Head of caudate nucleus (tissue), 42 donors: ENCODE results near the gene DGKB.
A peak's percentile ranks its signal among the peaks of the same experiment; 100 is the strongest.

Source experiments
- DNase-seq, 42 donors: peaks; one replicate each; pipeline versions ENCODE4 v3.0.0 to v3.0.0-alpha.2; 2020 to 2021; ENCODE audit warnings: mixed read lengths in 7 of 42
- intact Hi-C: fragments of 100-400 bp; cut with DNase I; formaldehyde crosslinking; loops from one replicate; pipeline ENCODE4 v1.15.0; 2022

DGKB gene

DNA sequence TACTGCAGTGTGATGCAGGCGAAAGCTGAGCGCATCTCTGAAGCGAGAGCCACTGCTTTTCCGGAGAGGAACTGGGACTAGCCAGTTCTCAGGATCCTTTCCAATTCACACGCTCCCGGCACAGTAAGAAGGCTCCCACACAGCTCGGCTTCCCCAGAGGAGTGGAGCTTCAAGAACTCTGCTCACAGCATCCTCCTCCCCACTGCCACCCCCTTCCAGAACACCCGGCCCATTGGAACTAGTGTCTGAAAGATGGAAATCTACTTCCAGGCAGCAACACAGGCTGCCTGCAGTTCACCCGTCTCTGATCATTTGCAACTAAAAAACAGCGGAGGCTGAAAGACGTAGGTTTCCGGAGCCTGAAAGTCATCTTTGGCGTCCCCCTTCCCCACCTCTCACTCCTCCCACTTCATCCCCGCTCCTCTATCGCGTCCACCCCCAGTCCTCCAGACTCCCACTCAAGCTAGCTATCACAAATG lies at the start of gene DGKB:
Gene DGKB, minus strand, starts transcription at position 163 of the 479 bp plus-strand sequence.
- DNase-seq, result peak; percentile 41 to 93 (median 77)
- intact Hi-C loops, result no loop called here

DNA sequence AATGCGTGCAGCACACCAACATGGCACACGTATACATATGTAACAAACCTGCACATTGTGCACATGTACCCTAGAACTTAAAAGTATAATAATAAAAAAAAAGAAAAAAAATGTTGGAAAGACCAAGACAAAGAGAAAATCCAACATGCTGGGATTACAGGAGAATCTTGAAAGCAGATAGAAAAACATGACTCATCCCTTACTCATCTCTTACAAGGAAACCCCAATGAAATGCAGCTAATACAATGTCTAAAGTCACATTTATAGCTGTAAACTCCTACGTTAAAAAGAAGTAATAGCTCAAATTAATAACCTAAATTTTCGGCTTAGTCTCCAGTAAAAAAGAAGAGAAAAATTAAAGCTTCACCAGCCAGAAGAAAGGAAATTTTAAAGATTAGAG lies 47.5 kb upstream of the DGKB start:
- DNase-seq, result no peak
- intact Hi-C loops, result no loop called here

DNA sequence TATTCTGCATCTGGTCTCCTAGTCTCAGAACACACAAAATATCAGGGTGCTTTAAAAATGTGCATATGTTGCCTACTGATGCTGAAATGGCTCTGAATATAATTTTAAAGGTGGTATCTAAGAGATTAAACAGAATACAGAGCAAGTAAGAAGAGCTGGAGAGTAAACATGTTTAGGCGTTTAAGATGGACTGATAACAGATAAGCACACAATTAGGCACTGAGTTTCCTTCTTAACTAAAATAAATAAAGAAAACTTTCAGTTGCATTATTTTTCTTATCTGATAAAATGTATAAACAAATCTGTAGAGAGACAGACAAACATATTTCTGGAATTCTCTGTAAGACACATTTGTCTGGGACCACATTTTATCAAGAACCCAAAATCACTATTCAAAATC lies 35.6 kb upstream of the DGKB start:
- intact Hi-C loops, result no loop called here
- no peak for DNase-seq

DNA sequence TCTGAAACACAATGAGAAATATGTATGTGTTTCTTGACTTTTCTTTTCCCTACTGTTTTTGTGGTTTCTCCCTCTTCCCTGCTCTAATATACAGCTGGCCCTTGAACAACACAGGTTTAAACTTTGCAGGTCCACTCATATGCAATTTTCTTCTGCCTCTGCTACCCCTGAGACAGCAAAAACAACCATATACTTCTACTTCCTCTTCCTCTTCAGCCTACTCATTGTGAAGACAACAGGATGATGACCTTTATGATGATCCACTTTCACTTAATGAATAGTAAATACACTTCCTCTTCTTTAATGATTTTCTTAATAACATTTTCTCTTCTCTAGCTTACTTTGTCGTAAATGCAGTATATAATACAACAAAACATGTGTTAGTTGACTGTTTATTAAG lies 35.0 kb upstream of the DGKB start:
- intact Hi-C loops, result no loop called here
- no peak for DNase-seq

DNA sequence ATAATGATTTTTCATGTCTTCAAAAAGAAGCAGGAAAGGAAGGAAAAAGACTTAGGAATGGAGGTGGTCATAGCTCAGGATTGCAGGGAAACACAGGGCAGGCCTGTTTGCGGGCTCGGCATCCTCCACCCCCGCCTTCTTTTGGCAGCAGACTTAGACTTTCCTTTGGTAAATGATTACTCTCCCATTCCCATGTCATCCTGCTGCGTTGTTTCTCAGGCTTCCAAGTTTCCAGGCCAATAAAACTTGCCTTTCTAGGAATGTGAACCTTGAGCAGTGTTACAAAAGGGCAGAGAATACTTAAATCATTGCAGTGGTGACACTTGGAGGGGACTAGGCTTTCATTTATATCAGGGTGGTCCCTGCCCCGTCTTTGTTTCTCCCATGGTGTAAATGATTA lies 34.0 kb upstream of the DGKB start:
- intact Hi-C loops, result no loop called here
- peak in 6 of 42 donors; percentile 5 to 37 (median 10) for DNase-seq

DNA sequence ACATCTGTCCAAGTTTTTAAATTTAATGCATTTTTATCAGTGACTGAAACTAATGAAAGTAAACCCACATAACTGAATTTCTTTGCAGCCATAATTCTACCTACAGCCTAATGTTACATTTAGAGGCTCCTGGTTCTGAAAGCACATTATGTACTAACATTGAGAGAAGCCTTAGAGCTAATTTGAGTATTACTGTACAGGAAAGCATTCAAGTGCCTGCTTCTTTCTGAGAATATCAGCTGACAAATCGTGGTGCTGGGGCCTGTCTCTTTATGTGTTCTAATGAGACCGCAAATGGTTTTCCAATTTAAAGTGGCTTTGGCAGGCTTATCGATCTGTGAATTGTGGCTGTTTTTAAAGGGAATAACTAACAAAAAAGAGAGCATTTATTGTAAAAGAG lies 32.3 kb upstream of the DGKB start:
- intact Hi-C loops, result no loop called here
- no peak for DNase-seq

DNA sequence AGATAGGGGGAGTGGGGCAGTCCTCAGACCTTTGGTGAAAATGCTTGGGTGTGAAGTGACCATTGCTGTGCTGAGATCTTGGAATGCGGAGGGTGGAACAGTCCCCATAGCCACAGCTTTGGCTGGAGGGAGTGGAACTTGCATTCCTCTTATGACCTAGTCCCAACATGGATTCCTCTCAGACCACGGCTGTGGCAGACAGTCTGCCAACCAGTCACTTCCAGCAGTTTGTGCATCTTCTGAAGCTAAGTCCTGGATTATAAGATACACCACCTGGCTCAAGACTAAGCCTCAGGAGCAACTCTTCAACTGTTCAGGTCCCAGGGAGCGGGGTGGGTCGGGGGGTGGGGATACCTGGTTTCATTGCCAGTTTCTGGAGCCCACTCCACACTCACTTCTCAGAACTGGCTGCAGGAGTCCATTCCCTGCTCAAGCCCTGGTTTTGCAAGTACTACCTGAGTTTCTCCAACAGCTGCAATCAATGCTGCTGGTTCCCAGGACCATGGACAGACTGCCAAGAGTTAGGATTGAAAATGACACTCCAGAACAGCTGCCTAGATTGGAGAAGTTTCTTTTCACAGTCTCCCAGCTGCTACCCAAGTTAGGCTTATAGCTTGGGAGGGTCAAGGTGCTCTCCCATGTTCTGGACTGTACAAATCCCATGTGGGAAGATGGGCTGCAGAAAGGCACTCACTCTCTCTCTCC lies 29.1 kb upstream of the DGKB start:
- no peak for DNase-seq
- intact Hi-C loops, result no loop called here

DNA sequence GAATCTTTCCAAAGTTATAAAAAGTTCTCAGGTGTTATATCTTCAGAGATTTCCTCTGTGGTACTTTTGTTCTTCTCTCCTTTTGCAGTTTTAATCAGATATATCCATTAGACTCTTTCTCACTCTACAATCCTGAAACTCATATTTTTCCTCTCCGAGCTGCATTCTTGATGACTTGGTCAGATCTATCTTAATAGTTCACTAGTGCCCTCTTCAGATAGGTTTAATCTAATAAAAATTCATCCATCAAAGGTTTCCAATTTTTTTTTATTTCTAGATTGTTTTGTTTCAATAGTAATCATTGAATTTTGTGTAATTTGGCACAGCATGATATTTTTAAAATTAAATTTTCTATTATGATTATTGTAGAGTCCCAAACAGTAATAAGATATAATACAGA lies 21.8 kb upstream of the DGKB start:
- DNase-seq, result no peak
- intact Hi-C loops, result no loop called here

DNA sequence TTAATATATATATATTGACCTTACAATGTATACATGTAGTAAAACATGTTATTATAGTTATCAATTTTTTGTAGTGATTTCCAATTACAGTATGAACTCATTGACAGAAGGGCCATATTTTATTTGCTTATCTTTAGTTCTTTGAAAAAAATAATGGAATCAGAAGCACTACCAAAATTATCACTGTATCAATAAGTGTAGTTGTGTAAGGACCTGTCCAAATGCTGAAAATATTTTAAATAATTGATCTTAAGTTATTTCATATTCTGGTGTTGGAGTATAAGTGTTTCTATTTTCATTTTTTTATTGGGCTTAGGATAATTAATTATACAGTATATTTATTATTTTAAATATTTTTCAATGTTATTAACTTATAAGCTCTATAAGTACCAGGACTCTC lies 8.5 kb upstream of the DGKB start:
- intact Hi-C loops, result no loop called here
- DNase-seq, result no peak

DNA sequence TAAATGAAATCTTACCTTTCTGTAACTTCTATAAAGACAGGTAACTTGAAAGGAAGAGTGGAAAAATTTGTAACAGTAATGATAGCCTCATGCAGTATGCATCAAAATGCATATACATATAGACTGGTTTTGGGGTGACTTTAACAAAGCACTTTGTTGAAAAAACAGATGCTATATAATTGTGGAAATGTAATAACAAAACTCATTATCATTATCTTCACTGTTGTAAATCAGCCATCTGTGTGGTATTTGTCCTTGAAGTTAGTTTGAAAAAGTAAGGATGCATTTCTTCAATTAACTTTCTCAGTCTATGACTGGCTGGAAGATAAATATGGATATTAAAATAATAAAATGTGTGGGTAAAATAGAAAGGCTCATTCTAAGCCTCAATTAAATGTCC lies 6.1 kb upstream of the DGKB start:
- intact Hi-C loops, result no loop called here
- DNase-seq, result no peak

DNA sequence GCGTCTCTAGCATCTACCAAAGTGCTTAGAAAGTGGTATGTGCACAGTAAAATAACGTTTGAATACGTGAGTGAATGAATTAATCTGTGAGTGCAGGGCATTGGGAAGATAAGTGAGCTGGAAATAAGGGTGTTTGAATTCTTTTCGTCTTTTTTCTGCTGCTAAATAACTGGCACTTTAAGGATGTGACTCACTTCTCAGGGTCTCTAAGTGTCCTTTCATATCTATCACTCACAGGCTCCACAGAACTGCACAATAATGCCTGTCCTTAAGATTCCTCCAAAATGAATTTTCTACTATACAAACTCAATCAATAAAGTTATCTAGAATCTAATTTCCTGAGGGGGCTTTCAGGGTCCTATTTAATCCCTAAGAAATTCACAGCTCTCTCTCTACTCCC lies 3.2 kb upstream of the DGKB start:
- intact Hi-C loops, result no loop called here
- no peak for DNase-seq

DNA sequence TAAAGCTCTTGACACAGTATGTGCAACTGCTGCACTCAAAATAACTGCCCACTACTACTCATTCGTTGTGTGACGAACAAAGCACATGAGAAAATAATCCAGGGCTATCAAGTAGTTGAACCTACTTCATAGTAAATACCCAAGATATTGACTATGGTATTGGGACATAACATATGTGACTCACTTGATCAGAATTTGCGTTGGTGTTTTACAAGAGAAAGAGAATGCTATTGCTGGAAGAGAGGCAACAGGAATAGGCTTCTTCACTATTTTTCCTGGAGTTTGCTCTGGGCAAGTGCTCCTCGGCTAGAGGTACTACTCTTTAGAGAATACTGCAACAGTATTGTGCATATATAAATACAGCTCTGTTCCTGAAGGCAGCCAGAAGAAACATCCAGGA lies 2.5 kb downstream of the DGKB start:
- intact Hi-C loops, result no loop called here
- no peak for DNase-seq

DNA sequence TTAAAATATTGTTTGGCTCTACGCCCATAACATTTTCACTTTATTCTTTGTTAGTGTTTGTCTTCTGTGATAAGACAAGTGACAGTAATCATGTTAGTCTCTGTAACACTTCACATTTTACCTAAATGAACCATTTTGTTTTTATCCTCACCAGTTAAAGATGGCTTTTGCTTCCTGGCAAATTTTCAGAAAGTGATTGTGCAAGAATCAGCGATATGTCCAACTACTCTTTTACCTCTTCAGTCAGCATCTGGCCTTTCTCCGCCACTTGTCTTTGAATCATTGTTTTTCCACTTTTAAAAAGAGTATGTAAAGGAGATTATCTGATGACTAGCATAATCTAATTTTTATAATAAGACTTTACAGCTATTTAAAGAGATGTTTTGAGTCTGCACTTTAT lies 3.5 kb downstream of the DGKB start:
- no peak for DNase-seq
- intact Hi-C loops, result no loop called here

DNA sequence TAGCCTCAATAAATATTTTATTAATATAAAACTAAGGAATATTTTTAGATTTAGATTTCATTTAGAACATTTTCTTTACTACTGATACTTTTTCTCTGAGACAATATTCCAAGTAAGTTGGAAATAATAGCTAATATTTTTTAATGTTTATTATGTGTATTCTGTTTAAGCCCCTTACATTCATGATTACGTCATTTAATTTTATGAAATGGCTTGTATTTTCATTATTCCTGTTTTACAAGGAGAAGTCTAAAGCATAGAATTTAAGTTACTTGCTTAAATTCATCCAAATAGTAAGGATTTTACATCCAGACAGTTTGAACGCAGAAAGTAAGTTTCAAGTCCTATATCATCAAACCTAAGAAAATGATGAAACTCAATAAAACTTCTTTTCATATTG lies 6.1 kb downstream of the DGKB start:
- no peak for DNase-seq
- intact Hi-C loops, result no loop called here

DNA sequence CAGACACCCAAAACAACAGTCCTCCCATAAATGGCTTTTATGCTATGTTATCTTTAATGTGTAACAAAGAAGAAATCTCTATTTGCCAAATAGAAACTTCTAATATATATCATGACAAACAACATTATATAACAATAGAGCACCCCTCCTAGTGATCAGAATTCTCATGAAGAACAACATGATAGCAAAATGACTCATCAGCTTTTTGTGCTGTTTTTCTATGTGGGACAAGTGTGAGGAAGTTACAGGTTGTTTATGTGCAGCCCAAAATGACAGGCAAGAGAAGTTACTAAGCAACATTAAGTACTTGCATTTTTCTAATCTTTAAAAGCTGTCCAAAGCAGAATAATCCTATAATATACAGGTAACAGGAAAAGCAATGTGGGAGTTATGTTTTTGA lies 7.7 kb downstream of the DGKB start:
- no peak for DNase-seq
- intact Hi-C loops, result no loop called here

DNA sequence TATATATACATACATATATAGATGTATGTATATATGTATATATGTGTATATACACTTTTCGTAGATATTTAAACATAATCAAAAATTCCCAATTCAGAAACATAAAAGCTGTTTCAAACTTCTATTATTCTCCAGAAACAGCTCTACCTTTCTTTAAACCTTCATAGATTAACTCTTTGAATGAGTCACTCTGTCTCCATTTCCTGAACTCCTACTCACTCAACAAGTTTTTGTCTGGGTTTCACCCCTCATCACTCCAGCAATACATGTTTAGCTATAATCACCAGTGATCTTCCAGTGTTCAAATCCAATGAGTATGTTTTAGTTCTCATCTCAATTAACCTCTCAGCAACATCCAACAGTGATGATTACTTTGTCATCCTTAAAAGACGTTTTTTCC lies 9.6 kb downstream of the DGKB start:
- no peak for DNase-seq
- intact Hi-C loops, result no loop called here

DNA sequence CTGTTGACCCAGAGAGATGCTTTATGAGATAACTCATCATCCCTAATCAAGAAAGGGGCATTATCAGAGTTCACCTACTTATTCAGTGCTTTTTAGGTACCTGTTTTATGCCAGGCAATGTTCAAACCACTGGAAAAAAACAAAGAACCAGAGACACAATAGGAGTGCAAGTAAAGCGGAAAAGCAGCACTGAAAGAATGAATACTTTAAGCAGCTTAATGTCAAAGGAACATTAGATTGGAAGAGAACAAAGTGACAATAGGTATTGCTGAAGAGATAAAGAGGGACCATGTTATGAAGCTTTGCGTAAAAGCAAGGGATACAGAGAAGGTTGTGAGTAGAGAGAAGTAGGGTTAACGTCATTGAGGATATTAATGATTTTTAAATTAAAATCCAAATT lies 11.3 kb downstream of the DGKB start:
- DNase-seq, result no peak
- intact Hi-C loops, result no loop called here

DNA sequence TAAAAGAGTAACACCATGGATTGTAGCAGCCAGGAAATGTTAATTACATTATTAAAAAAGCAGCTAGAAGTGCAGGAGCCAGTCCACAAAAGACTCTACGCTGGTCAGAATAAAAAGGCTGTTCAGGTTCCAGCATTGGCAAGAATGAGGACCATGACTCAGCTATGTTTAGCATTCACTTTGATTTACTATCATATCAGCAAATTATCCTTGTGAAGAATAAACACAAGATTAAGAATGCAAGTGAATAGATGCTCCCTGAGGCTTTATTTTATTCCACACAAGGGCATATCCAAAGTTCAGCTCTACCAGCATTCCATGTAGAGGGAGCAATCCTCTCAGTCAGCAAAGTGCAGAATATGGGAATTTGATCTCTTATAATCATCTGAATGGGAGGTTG lies 13.6 kb downstream of the DGKB start:
- DNase-seq, result no peak
- intact Hi-C loops, result no loop called here

DNA sequence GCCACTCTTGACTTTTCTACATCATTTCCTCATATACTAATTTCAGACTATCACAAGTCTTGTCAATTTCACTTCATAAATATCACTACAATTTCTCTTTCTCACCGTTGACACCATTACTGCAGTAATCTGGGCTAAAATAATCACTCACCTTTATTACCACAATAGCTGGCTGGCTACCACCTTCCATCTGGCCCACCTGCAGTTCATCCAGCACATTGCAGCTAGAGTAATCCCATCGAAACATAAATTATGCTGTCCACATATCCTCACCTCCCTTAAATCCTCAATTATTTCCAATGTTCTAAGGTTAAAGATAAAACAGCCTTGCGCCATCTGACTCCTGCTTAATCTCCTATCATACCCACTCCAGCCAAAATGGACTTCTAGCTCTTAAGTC lies 16.0 kb downstream of the DGKB start:
- no peak for DNase-seq
- intact Hi-C loops, result no loop called here

DNA sequence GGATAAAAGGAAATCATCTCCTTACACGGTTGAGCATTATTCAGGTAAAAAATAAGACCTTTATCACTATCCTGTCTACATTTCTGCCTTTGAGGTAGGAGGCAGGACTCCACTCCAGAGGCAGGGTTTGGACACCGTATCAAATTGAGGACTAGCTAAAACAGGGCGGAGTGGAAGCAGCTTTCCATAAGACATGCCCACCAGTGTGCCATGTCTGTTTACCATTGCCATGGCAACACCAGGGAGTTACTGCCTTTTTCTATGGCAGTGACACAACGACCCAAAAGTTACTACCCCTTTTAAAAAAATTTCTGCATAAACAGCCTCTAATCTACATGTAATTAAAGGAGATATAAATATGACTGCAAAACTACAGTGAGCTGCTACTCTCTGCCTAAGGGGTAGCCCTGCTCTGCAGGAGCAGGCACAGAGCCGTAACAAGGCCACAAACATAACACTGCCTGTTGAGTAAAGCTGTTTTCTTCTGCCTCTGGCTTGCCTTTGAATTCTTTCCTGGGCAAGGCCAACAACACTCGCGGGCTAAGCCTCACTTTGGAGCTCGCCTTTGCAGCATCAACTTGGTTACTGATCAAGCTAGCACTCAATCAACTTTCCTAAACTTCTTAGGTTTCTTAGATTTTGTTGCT lies 26.5 kb downstream of the DGKB start:
- intact Hi-C loops, result no loop called here
- no peak for DNase-seq

DNA sequence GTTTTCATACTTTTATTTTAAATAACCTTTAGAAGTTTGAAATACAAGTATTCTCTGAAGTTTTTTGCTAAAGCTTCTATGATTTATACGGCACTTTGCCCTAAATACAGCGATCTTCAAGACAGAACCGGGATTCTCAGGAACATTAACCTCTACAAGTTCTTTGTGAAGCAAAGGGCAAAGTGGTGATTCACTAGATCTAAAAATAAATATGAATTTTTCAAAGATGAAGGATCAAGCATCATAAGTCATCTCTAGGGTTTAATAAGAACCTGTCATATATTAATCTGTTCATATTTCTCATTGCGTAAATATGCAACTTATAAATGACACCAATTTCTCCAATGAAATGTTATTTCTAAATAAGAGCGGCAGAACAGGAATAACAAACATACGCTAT lies 30.7 kb downstream of the DGKB start:
- intact Hi-C loops, result no loop called here
- no peak for DNase-seq
